Naive thymus-derived CD4-positive, alpha-beta T cell (primary cell): Measurements from ENCODE around the gene LRRC8D. TPM values are rescaled to one million over a fixed set of nuclear protein-coding genes. Genes with fewer than 3 reads are reported as not detected.
A peak's percentile ranks its signal among the peaks of the same experiment; 100 is the strongest.

Experiments used
- ATAC-seq: fragments of 150-1000 bp; cut with Tn5 transposase; 2 replicates; pipeline ENCODE4 v1.10.0; 2021; ENCODE audit warnings: mild to moderate bottlenecking, moderate library complexity
- CTCF ChIA-PET: fragments of 350-600 bp; sonication (Branson Sonifier 250); formaldehyde crosslinking; loops from one replicate; lab custom pipeline; 2021; ENCODE audit warnings: antibody characterized with exemption; lab: Charles Lee
- POLR2A ChIA-PET: fragments of 350-600 bp; sonication (Branson Sonifier 250); formaldehyde crosslinking; loops from one replicate; lab custom pipeline; 2021; ENCODE audit warnings: antibody characterized with exemption, inconsistent platforms; lab: Charles Lee
- DNase-seq, 9 donors: peaks; one replicate each; pipeline versions ENCODE4 v3.0.0 to v3.0.0-alpha.2; 2020 to 2022; ENCODE audit warnings: mixed read lengths in 1 of 9
- H3K27ac ChIP-seq: one replicate; pipeline ENCODE4 v1.7.0; 2013; ENCODE audit warnings: mild to moderate bottlenecking, low read depth, low read length, moderate library complexity
- H3K27me3 ChIP-seq, 2 donors: one replicate each; pipeline ENCODE4 v1.7.0; 2013; ENCODE audit warnings: low read length in 2 of 2, mild to moderate bottlenecking in 2 of 2, moderate library complexity in 2 of 2; ENCODE audit not compliant: control insufficient read depth in 2 of 2, insufficient read depth in 2 of 2
- H3K36me3 ChIP-seq, 3 experiments: 1 replicate in 2 of 3; 2 replicates in 1 of 3; pipeline ENCODE4 v1.7.0; 2013; ENCODE audit warnings: low read length in 3 of 3, mild to moderate bottlenecking in 3 of 3, moderate library complexity in 1 of 3; ENCODE audit not compliant: insufficient read depth in 3 of 3, control insufficient read depth in 2 of 3
- H3K4me1 ChIP-seq, 2 donors: one replicate each; pipeline ENCODE4 v1.7.0; 2013; ENCODE audit warnings: low read length in 2 of 2, mild to moderate bottlenecking in 2 of 2, moderate library complexity in 1 of 2; ENCODE audit not compliant: control insufficient read depth in 2 of 2, insufficient read depth in 2 of 2
- H3K4me3 ChIP-seq: 2 replicates; pipeline ENCODE4 v1.7.0; 2013; ENCODE audit warnings: mild to moderate bottlenecking, low read length
- H3K9me3 ChIP-seq, 3 experiments: 1 replicate in 2 of 3; 2 replicates in 1 of 3; pipeline ENCODE4 v1.7.0; 2013; ENCODE audit warnings: low read length in 3 of 3; ENCODE audit not compliant: control insufficient read depth in 2 of 3
- H3K27ac Mint-ChIP-seq, 9 donors: one replicate each; pipeline ENCODE4 v1.8.0; 2020 to 2022; ENCODE audit warnings: mixed read lengths in 9 of 9, mild to moderate bottlenecking in 8 of 9, moderate library complexity in 5 of 9, inconsistent platforms in 2 of 9
- H3K27me3 Mint-ChIP-seq, 5 donors: one replicate each; pipeline ENCODE4 v1.8.0; 2021 to 2022; ENCODE audit warnings: mixed read lengths in 5 of 5, mild to moderate bottlenecking in 1 of 5
- H3K36me3 Mint-ChIP-seq, 5 donors: one replicate each; pipeline ENCODE4 v1.8.0; 2020 to 2022; ENCODE audit warnings: mixed read lengths in 5 of 5, mild to moderate bottlenecking in 3 of 5, inconsistent platforms in 1 of 5
- H3K4me1 Mint-ChIP-seq, 7 donors: one replicate each; pipeline ENCODE4 v1.8.0; 2020 to 2022; ENCODE audit warnings: mixed read lengths in 7 of 7, mild to moderate bottlenecking in 3 of 7, inconsistent platforms in 1 of 7
- H3K4me3 Mint-ChIP-seq, 10 donors: one replicate each; pipeline ENCODE4 v1.8.0; 2020 to 2022; ENCODE audit warnings: mild to moderate bottlenecking in 10 of 10, mixed read lengths in 10 of 10, moderate library complexity in 6 of 10, inconsistent platforms in 2 of 10
- H3K9me3 Mint-ChIP-seq, 11 donors: one replicate each; pipeline ENCODE4 v1.8.0; 2020 to 2022; ENCODE audit warnings: mixed read lengths in 11 of 11, mild to moderate bottlenecking in 4 of 11, inconsistent platforms in 1 of 11, moderate library complexity in 1 of 11
- intact Hi-C, 2 donors: fragments of 100-400 bp; cut with micrococcal nuclease; formaldehyde crosslinking; loops; one replicate each; pipeline ENCODE4 v1.15.1; 2023
- polyA plus RNA-seq, 2 donors: library from polyadenylated mRNA; unstranded; fragments of 300-500 nt; fragmentation: Illumina TruSeq; gene quantifications; one replicate each; pipeline ENCODE4 v1.2.3, GENCODE V29; 2021
- total RNA-seq, 6 experiments: library from RNA in 5 of 6; stranded (reverse) in 5 of 6; gene quantifications; 1 replicate in 5 of 6; 2 replicates in 1 of 6; pipeline ENCODE4 v1.2.3 and lab custom pipeline; 2021 to 2026

LRRC8D gene
- total and polyA plus RNA-seq, 7 experiments from 2014 or later = 21.1 to 65.7 (median 38.9) TPM

GRCh38 chr1:89953131-89953626 lies 132.3 kb downstream of the LRRC8D start:
- intact Hi-C loops = loop anchor here (1.0 to 10.0 kb wide), 4 partner anchors 108 to 470 kb away; no protein-coding TSS in a partner anchor
- Mint-ChIP-seq H3K36me3 (peaks cover 0 to 1% (median 0%) of the 10 kb centered on the region in 5 donors), H3K27ac (peak overlapping the region in 3 of 9 donors; percentile 6 to 50 (median 25)), H3K4me3 (no peak overlapping the region), H3K27me3 (peaks cover 0 to 1% (median 0%) of the 10 kb centered on the region in 5 donors), H3K9me3 (peaks cover 0 to 3% (median 0%) of the 10 kb centered on the region in 11 donors), H3K4me1 (peaks cover 10 to 39% (median 17%) of the 10 kb centered on the region in 7 donors)
- no peaks in the 10 kb centered on the region for H3K9me3 ChIP-seq
- no peak overlapping the region for H3K27ac ChIP-seq
- H3K4me1 ChIP-seq = peaks cover 0 to 10% of the 10 kb centered on the region in 2 donors
- CTCF ChIA-PET = no interaction called here
- ATAC-seq = peak; percentile 60
- H3K36me3 ChIP-seq = no peaks in the 10 kb centered on the region
- peak in 3 of 9 donors; percentile 5 to 24 (median 6) for DNase-seq
- no peak overlapping the region for H3K4me3 ChIP-seq
- POLR2A ChIA-PET = no interaction called here
- H3K27me3 ChIP-seq = no peaks in the 10 kb centered on the region

DNA sequence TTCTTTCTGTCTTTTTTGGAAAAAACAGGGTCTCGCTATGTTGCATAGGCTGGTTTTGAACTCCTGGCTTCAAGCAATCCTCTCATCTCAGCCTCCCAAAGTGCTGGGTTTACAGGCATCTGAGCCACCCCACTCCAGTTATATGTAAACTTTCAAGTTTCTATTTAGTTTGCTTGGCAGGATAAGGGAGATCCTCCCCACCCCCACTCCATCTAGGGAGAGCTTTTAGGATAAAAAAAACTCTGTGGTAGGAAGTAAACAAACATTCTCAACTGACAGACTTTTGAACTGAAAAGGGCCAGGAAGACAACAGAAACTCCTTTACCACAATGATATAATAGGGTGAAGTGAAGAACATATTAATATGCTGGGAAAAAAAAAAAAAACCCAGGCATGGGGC lies 133.1 kb downstream of the LRRC8D start:
- intact Hi-C loops = loop anchor here (1.0 to 10.0 kb wide), 4 partner anchors 109 to 471 kb away; no protein-coding TSS in a partner anchor
- Mint-ChIP-seq H3K4me3 (no peak overlapping the region), H3K4me1 (peaks cover 10 to 47% (median 24%) of the 10 kb centered on the region in 7 donors), H3K27ac (peak overlapping the region in 1 of 9 donors; percentile 30), H3K27me3 (no peaks in the 10 kb centered on the region), H3K36me3 (no peaks in the 10 kb centered on the region), H3K9me3 (peaks cover 0 to 3% (median 0%) of the 10 kb centered on the region in 11 donors)
- ATAC-seq (no peak), DNase-seq (no peak)
- ChIA-PET CTCF (interaction anchor here (0.6 kb wide), 1 partner anchor 15 kb away, joined by 3 read pairs; no protein-coding TSS in a partner anchor), POLR2A (no interaction called here)
- H3K27me3 ChIP-seq = no peaks in the 10 kb centered on the region
- H3K27ac ChIP-seq = no peak overlapping the region
- H3K36me3 ChIP-seq = no peaks in the 10 kb centered on the region
- H3K9me3 ChIP-seq = no peaks in the 10 kb centered on the region
- peaks cover 0 to 13% of the 10 kb centered on the region in 2 donors for H3K4me1 ChIP-seq
- no peak overlapping the region for H3K4me3 ChIP-seq

DNA sequence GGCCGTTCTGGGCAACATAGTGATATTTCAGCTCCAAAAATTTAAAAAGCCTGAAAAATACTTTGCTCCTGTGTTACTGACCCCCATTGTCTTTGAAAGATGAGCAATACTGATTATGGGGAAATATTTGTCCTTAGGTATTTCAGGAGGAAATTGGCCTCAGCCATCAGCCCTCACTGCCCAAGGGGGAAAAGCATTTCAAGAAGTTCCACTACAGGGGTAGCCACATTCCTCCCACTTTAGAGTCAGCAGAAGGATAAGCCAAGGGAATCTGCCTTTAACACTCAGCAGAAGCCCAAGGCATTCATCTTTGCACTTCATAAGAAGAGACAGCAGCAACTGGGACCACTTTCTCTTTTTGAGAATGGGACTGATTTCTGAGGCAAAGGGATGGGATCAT lies 133.6 kb downstream of the LRRC8D start:
- Histone ChIP-seq H3K4me1 (peaks cover 0 to 18% of the 10 kb centered on the region in 2 donors), H3K36me3 (no peaks in the 10 kb centered on the region), H3K27ac (no peak overlapping the region), H3K27me3 (no peaks in the 10 kb centered on the region), H3K9me3 (no peaks in the 10 kb centered on the region), H3K4me3 (no peak overlapping the region)
- Mint-ChIP-seq H3K9me3 (peaks cover 0 to 5% (median 0%) of the 10 kb centered on the region in 11 donors), H3K27me3 (no peaks in the 10 kb centered on the region), H3K36me3 (peaks cover 0 to 3% (median 0%) of the 10 kb centered on the region in 5 donors), H3K4me3 (no peak overlapping the region), H3K4me1 (peaks cover 10 to 52% (median 29%) of the 10 kb centered on the region in 7 donors), H3K27ac (peak overlapping the region in 1 of 9 donors; percentile 38)
- POLR2A ChIA-PET = no interaction called here
- CTCF ChIA-PET = no interaction called here
- DNase-seq = no peak
- intact Hi-C loops = loop anchor here in 1 of 2 donors (10.0 kb wide), 1 partner anchor 110 kb away; no protein-coding TSS in a partner anchor
- no peak for ATAC-seq

DNA sequence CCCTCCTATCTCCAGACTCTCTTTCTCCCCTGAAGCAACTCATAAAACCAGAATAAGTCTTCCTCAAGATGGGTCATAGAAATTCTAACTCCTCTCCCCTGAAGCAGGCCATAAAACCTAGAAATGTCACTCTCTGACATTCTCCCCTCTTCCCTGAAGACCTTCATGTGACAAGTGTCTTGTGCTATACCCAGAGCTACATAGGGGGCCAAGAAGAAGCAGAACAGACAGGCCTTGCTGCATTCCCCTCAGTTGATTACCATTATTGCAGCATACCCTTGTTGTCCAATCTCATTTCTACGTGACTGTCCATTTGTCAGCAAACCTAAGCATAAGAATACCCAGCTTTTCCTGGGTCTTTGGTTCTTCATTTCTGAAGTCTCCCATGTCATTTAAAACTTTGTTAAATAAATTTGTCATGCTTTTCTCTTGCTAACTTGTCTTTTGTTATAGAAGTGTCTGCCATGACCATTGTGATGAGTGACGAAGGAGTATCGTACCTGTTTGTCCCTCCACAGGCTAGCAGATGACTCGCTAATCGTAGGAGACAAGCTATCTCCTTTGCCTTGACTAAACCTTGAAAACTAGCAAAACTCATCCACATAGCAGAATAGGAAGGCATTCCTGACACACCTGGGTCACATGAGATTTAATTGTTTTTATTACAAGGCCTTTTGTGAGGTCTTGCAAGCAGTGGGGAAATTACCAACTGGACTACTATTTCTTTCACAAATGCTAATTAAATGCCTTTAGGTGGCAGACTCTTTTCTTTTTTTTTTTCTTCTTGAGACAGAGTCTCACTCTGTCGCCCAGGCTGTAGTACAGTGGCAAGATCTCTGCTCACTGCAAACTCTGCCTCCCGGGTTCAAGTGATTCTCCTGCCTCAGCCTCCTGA lies 134.7 kb downstream of the LRRC8D start:
- peaks cover 0 to 7% (median 0%) of the 10 kb centered on the region in 11 donors for H3K9me3 Mint-ChIP-seq
- peaks cover 0 to 7% (median 0%) of the 10 kb centered on the region in 5 donors for H3K36me3 Mint-ChIP-seq
- no peak overlapping the region for H3K4me3 ChIP-seq
- H3K9me3 ChIP-seq = no peaks in the 10 kb centered on the region
- peak overlapping the region in 1 of 9 donors; percentile 18 for H3K27ac Mint-ChIP-seq
- POLR2A ChIA-PET = interaction anchor here (0.6 kb wide), 1 partner anchor 1068 kb away, joined by 4 read pairs; no protein-coding TSS in a partner anchor
- H3K4me1 ChIP-seq = peaks cover 0 to 18% of the 10 kb centered on the region in 2 donors
- H3K27ac ChIP-seq = no peak overlapping the region
- no peaks in the 10 kb centered on the region for H3K27me3 Mint-ChIP-seq
- ATAC-seq = no peak
- no peak overlapping the region for H3K4me3 Mint-ChIP-seq
- no peaks in the 10 kb centered on the region for H3K27me3 ChIP-seq
- no peak for DNase-seq
- H3K4me1 Mint-ChIP-seq = peaks cover 10 to 58% (median 33%) of the 10 kb centered on the region in 7 donors
- CTCF ChIA-PET = no interaction called here
- intact Hi-C loops = loop anchor here in 1 of 2 donors (10.0 kb wide), 1 partner anchor 111 kb away; no protein-coding TSS in a partner anchor
- no peaks in the 10 kb centered on the region for H3K36me3 ChIP-seq

GRCh38 chr1:89957107-89957506 lies 136.3 kb downstream of the LRRC8D start:
- H3K27ac ChIP-seq = no peak overlapping the region
- Mint-ChIP-seq H3K4me3 (peak overlapping the region; percentile 2 to 65 (median 52)), H3K9me3 (peaks cover 0 to 7% (median 0%) of the 10 kb centered on the region in 11 donors), H3K27ac (peak overlapping the region; percentile 9 to 94 (median 79)), H3K4me1 (peaks cover 12 to 60% (median 33%) of the 10 kb centered on the region in 7 donors), H3K27me3 (peaks cover 0 to 2% (median 0%) of the 10 kb centered on the region in 5 donors), H3K36me3 (peaks cover 0 to 7% (median 0%) of the 10 kb centered on the region in 5 donors)
- ChIA-PET CTCF (interaction anchor here (0.7 kb wide), 1 partner anchor 29 kb away, joined by 4 read pairs; no protein-coding TSS in a partner anchor), POLR2A (interaction anchor here (0.7 to 0.9 kb wide), 2 partner anchors 9 to 81 kb away, joined by 3 read pairs; no protein-coding TSS in a partner anchor)
- peak in 6 of 9 donors; percentile 34 to 66 (median 54) for DNase-seq
- no peaks in the 10 kb centered on the region for H3K36me3 ChIP-seq
- H3K4me3 ChIP-seq = no peak overlapping the region
- H3K9me3 ChIP-seq = no peaks in the 10 kb centered on the region
- ATAC-seq = peak; percentile 73
- H3K4me1 ChIP-seq = peaks cover 0 to 18% of the 10 kb centered on the region in 2 donors
- intact Hi-C loops = loop anchor here in 1 of 2 donors (10.0 kb wide), 1 partner anchor 112 kb away; no protein-coding TSS in a partner anchor
- H3K27me3 ChIP-seq = no peaks in the 10 kb centered on the region
